ENCODE measurements around the gene SLC25A23. TPM values are rescaled to one million over a fixed set of nuclear protein-coding genes. Genes with fewer than 3 reads are reported as not detected.
"Not testable (repeated sequence)": the region's sequence is repeated elsewhere in the genome, so short reads cannot be mapped to it uniquely, and the experiment has no call there.

The SLC25A23 gene
- total RNA-seq (2022) = 70.5 and 73.5 TPM in 2 replicates
- Bru-seq, nascent RNA = percentile 57 among the genes with signal in this experiment
- percentile 65 among the genes with signal in this experiment for BruChase-seq, experiment 1, labeled RNA remaining after a 2-hour chase
- BruChase-seq, experiment 2, labeled RNA remaining after a 6-hour chase = percentile 78 among the genes with signal in this experiment
- long read RNA-seq, transcript SLC25A23-202 (10 exons, 3,425 nt) = major isoform, 74 of 182 reads
- long read RNA-seq, partial matches to known transcripts = 28 of 182 reads
- long read RNA-seq, other reads (novel, unspliced or antisense) = 79 of 182 reads

DNA sequence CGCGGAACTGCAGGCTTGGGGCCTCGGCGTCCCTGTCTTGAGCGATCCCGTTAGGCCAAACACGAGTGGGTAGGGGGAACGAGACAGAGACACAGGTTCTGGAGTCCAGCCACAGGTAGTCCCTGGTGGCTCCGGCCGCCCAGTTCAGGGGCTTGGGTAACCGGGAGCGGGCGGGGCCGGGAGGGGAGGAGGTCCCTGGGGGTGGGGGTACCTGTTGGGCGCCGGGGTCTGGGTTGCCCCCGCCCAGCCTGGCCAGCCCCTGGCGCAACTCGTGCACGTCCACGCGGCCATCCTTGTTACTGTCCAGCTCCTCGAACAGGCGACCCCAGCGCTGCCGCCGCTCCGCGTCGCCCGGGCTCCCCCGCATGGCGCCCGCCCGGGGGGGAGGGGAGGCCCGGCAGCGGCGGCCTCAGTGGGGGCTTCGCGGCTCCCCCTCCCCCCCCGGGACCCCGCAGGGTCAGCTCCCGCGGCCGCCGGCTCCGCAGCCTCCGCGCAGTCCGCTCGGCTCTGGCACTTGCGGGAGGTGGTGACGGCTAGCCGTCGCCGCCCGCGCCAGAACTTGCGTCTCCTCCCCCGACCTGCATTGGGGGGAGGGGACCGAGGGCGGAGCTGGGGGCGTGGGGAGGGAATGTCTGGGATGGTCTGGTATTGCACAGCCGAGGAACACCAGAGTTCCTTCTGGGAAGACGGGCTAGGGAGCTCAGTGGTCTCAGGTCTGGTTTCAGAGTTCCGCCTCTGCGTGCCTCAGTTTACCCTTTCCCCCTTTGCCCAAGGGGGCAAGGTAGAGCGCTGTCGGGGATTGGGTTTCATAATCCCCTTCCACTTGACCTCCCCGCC is at the start of gene SLC25A23:
Gene SLC25A23 (minus strand): TSS at position 531 of the 837 bp plus-strand sequence. CDS start 164 bp downstream, at position 367.
- Mint-ChIP-seq H3K27ac (ENCODE audit: unreplicated experiment) (peak within 1 kb of the TSS; percentile 87), H3K36me3 (ENCODE audit: insufficient read depth, unreplicated experiment) (peaks cover 35% of the 10 kb centered on the region), H3K4me1 (ENCODE audit: low read depth, unreplicated experiment) (peaks cover 7% of the 10 kb centered on the region), H3K4me3 (ENCODE audit: unreplicated experiment) (peak within 1 kb of the TSS; percentile 86), H3K27me3 (ENCODE audit: insufficient read depth, unreplicated experiment) (no peaks in the 10 kb centered on the region), H3K9me3 (ENCODE audit: unreplicated experiment) (no peaks in the 10 kb centered on the region)
- Histone ChIP-seq H3K4me1 (no peaks in the 10 kb centered on the region), H3K9me3 (no peaks in the 10 kb centered on the region), H3K4me3 (ENCODE audit: low read depth, low read length) (peak within 1 kb of the TSS; percentile 50), H3K27me3 (replicated peaks; ENCODE audit: control insufficient read depth, insufficient read depth, low read length) (no peaks in the 10 kb centered on the region), H3K36me3 (ENCODE audit: control insufficient read depth, insufficient read depth, low read length) (peaks cover 3% of the 10 kb centered on the region)
- intact Hi-C loops (cut with micrococcal nuclease; ENCODE audit: unreplicated experiment) = loop anchor here (1.0 kb wide), 1 partner anchor 17 kb away; no protein-coding TSS in a partner anchor
- CTCF ChIA-PET = interaction anchor here (0.6 to 0.7 kb wide), 2 partner anchors 34 to 883 kb away, joined by 3 read pairs; partner anchors contain the start of gene KHSRP
- no peak for TF ChIP-seq CTCF (IDR thresholded peaks at IDR 0.05; ENCODE audit: insufficient read depth in 1 of 2, low read depth in 1 of 2, low read length in 1 of 2, severe bottlenecking in 1 of 2, unreplicated experiment in 1 of 2)
- DNase-seq = peak; percentile 84 to 85
- BruUV-seq (replicated peaks) = no TSS peak
- POLR2A ChIA-PET = interaction anchor here (0.8 to 1.4 kb wide), 2 partner anchors 34 to 87 kb away, joined by 3 to 9 read pairs; partner anchors contain the start of genes ALKBH7 and KHSRP

DNA sequence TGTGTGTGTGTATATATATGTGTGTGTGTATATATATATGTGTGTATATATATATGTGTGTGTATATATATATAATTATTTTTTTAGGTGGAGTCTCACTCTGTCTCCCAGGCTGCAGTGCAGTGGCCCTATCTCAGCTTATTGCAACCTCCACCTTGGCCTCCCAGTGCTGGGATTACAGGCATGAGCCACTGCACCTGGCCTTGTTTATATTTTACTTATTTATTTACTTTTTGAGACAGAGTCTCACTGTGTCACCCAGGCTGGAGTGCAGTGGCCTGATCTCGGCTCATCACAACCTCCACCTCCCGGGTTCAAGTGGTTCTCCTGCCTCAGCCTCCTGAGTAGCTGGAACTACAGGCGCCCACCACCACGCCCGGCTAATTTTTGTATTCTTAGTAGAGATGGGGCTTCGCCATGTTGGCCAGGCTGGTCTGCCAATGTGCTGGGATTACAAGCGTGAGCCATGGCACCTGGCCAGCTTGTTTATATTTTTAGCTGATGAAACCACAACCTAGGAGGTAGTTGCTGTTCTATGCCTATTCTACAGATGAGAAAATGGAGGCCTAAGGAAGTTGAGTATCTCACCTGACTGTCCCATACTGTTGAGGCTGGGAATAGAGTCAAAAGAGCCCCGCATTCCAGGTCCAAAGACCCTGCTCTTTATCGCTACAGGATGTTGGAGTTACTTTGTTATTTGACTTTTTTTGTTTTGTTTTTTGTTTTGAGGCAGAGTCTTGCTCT is 48.6 kb upstream of the SLC25A23 start:
- DNase-seq; H3K27me3 Mint-ChIP-seq (ENCODE audit: insufficient read depth, unreplicated experiment); intact Hi-C loops (cut with micrococcal nuclease; ENCODE audit: unreplicated experiment); H3K4me3 ChIP-seq (ENCODE audit: low read depth, low read length); H3K27ac Mint-ChIP-seq (ENCODE audit: unreplicated experiment); H3K4me3 Mint-ChIP-seq (ENCODE audit: unreplicated experiment); H3K27me3 ChIP-seq (replicated peaks; ENCODE audit: control insufficient read depth, insufficient read depth, low read length); H3K4me1 Mint-ChIP-seq (ENCODE audit: low read depth, unreplicated experiment); H3K36me3 Mint-ChIP-seq (ENCODE audit: insufficient read depth, unreplicated experiment); POLR2A ChIA-PET; H3K9me3 ChIP-seq; BruUV-seq (replicated peaks); H3K9me3 Mint-ChIP-seq (ENCODE audit: unreplicated experiment); H3K36me3 ChIP-seq (ENCODE audit: control insufficient read depth, insufficient read depth, low read length): not testable (repeated sequence)
- CTCF ChIA-PET = interaction anchor here (1.2 kb wide), 1 partner anchor 8 kb away, joined by 4 read pairs; no protein-coding TSS in a partner anchor
- peaks cover 36% of the 10 kb centered on the region for H3K4me1 ChIP-seq

- Mint-ChIP-seq H3K36me3 (ENCODE audit: insufficient read depth, unreplicated experiment) (no peaks in the 10 kb centered on the region), H3K27me3 (ENCODE audit: insufficient read depth, unreplicated experiment) (no peaks in the 10 kb centered on the region), H3K4me1 (ENCODE audit: low read depth, unreplicated experiment) (no peaks in the 10 kb centered on the region), H3K27ac (ENCODE audit: unreplicated experiment) (no peak overlapping the region), H3K9me3 (ENCODE audit: unreplicated experiment) (no peaks in the 10 kb centered on the region), H3K4me3 (ENCODE audit: unreplicated experiment) (no peak overlapping the region)
- POLR2A ChIA-PET = interaction anchor here (0.5 kb wide), 1 partner anchor 48 kb away, joined by 5 read pairs; no protein-coding TSS in a partner anchor
- Histone ChIP-seq H3K4me3 (ENCODE audit: low read depth, low read length) (no peak overlapping the region), H3K9me3 (no peaks in the 10 kb centered on the region), H3K27me3 (replicated peaks; ENCODE audit: control insufficient read depth, insufficient read depth, low read length) (no peaks in the 10 kb centered on the region), H3K36me3 (ENCODE audit: control insufficient read depth, insufficient read depth, low read length) (no peaks in the 10 kb centered on the region), H3K4me1 (peaks cover 8% of the 10 kb centered on the region)
- no TSS peak for BruUV-seq (replicated peaks)
- intact Hi-C loops (cut with micrococcal nuclease; ENCODE audit: unreplicated experiment) = no loop called here
- CTCF ChIA-PET = interaction anchor here (1.0 kb wide), 1 partner anchor 9 kb away, joined by 4 read pairs; no protein-coding TSS in a partner anchor
- DNase-seq = no peak
- TF ChIP-seq CTCF (IDR thresholded peaks at IDR 0.05; ENCODE audit: insufficient read depth in 1 of 2, low read depth in 1 of 2, low read length in 1 of 2, severe bottlenecking in 1 of 2, unreplicated experiment in 1 of 2) = no peak
Observed at GRCh38 chr19:6503407-6504201, 44.0 kb upstream of the SLC25A23 start.

Measured in Caco-2 (cell line).